Chondrocyte (in vitro differentiated cells): ENCODE measurements around the gene GSTM2. TPM values are rescaled to one million over a fixed set of nuclear protein-coding genes. Genes with fewer than 3 reads are reported as not detected.

ENCODE experiments used
- DNase-seq: peaks from one replicate; pipeline ENCODE4 v3.0.0; 2021; ENCODE audit warnings: mixed read lengths, low spot score
- H3K27ac Mint-ChIP-seq: one replicate; pipeline ENCODE4 v1.8.0; 2021; ENCODE audit warnings: mild to moderate bottlenecking, moderate library complexity, mixed read lengths; ENCODE audit not compliant: unreplicated experiment
- H3K27me3 Mint-ChIP-seq: 2 replicates; pipeline ENCODE4 v1.8.0; 2021; ENCODE audit warnings: low read depth, mixed read lengths
- H3K36me3 Mint-ChIP-seq: 2 replicates; pipeline ENCODE4 v1.8.0; 2021; ENCODE audit warnings: low read depth, mixed read lengths
- H3K4me1 Mint-ChIP-seq: 2 replicates; pipeline ENCODE4 v1.8.0; 2021; ENCODE audit warnings: low read depth, mild to moderate bottlenecking, mixed read lengths
- H3K4me3 Mint-ChIP-seq: one replicate; pipeline ENCODE4 v1.8.0; 2021; ENCODE audit warnings: mild to moderate bottlenecking, moderate library complexity, mixed read lengths; ENCODE audit not compliant: unreplicated experiment
- H3K9me3 Mint-ChIP-seq: 2 replicates; pipeline ENCODE4 v1.8.0; 2021; ENCODE audit warnings: low read depth, mixed read lengths
- CTCF ChIP-seq: fragments of 200-600 bp; sonication (generic); IDR thresholded peaks from 2 replicates; pipeline ENCODE4 v1.5.0; 2021; ENCODE audit warnings: antibody characterized with exemption, mild to moderate bottlenecking, moderate library complexity
- total RNA-seq: library from RNA; stranded (reverse); gene quantifications from 3 replicates; pipeline ENCODE4 v1.2.1, GENCODE V29; 2021

Gene GSTM2
- total RNA-seq, 1 donor from 2014 or later: 25.8 TPM

- Mint-ChIP-seq H3K27ac (no peak overlapping the region), H3K4me1 (peaks cover 35% of the 10 kb centered on the region), H3K27me3 (no peaks in the 10 kb centered on the region), H3K4me3 (no peak overlapping the region), H3K36me3 (no peaks in the 10 kb centered on the region), H3K9me3 (no peaks in the 10 kb centered on the region)
- no peak for TF ChIP-seq CTCF
- no peak for DNase-seq
Measured at GRCh38 chr1:109653306-109653705, 14.6 kb upstream of the GSTM2 start.

- Mint-ChIP-seq H3K9me3 (no peaks in the 10 kb centered on the region), H3K27ac (no peak overlapping the region), H3K4me3 (no peak overlapping the region), H3K36me3 (no peaks in the 10 kb centered on the region), H3K4me1 (peaks cover 39% of the 10 kb centered on the region), H3K27me3 (no peaks in the 10 kb centered on the region)
- DNase-seq: peak; percentile 64
- TF ChIP-seq CTCF: no peak
Measured at GRCh38 chr1:109654519-109654918, 13.3 kb upstream of the GSTM2 start.

- no peaks in the 10 kb centered on the region for H3K27me3 Mint-ChIP-seq
- H3K27ac Mint-ChIP-seq: peak within 1 kb of the TSS; percentile 93
- no peak for TF ChIP-seq CTCF
- peaks cover 28% of the 10 kb centered on the region for H3K4me1 Mint-ChIP-seq
- peaks cover 1% of the 10 kb centered on the region for H3K36me3 Mint-ChIP-seq
- H3K9me3 Mint-ChIP-seq: no peaks in the 10 kb centered on the region
- H3K4me3 Mint-ChIP-seq: peak within 1 kb of the TSS; percentile 85
- DNase-seq: peak; percentile 93
Measured at GRCh38 chr1:109655615-109656519, 12.0 kb upstream of the GSTM2 start, which contains the start of gene GSTM4. Gene GSTM4 (plus strand): TSS chr1:109656099. CDS start chr1:109656390, 291 bp downstream.

- H3K4me1 Mint-ChIP-seq: peaks cover 23% of the 10 kb centered on the region
- H3K9me3 Mint-ChIP-seq: no peaks in the 10 kb centered on the region
- TF ChIP-seq CTCF: no peak
- no peak overlapping the region for H3K4me3 Mint-ChIP-seq
- peak; percentile 53 for DNase-seq
- no peak overlapping the region for H3K27ac Mint-ChIP-seq
- no peaks in the 10 kb centered on the region for H3K27me3 Mint-ChIP-seq
- H3K36me3 Mint-ChIP-seq: peaks cover 1% of the 10 kb centered on the region
Measured at GRCh38 chr1:109657395-109657794, 10.5 kb upstream of the GSTM2 start.

GRCh38 chr1:109657970-109658369, 9.9 kb upstream of the GSTM2 start:
- no peak for TF ChIP-seq CTCF
- no peaks in the 10 kb centered on the region for H3K9me3 Mint-ChIP-seq
- H3K4me1 Mint-ChIP-seq: peaks cover 23% of the 10 kb centered on the region
- no peak overlapping the region for H3K27ac Mint-ChIP-seq
- no peaks in the 10 kb centered on the region for H3K27me3 Mint-ChIP-seq
- no peak overlapping the region for H3K4me3 Mint-ChIP-seq
- peaks cover 1% of the 10 kb centered on the region for H3K36me3 Mint-ChIP-seq
- peak; percentile 20 for DNase-seq
